Liver (tissue), 9 donors: Measurements from ENCODE around the gene DIP2C. TPM values are rescaled to one million over a fixed set of nuclear protein-coding genes. Genes with fewer than 3 reads are reported as not detected.

Experiments
- DNase-seq: peaks from one replicate; pipeline ENCODE4 v3.0.0-alpha.2; 2017; ENCODE audit warnings: low spot score
- H3K27ac ChIP-seq, 2 donors: one replicate each; pipeline ENCODE4 v1.7.0; 2013; ENCODE audit warnings: inconsistent platforms in 2 of 2, low read length in 2 of 2, control low read depth in 1 of 2, low read depth in 1 of 2, mild to moderate bottlenecking in 1 of 2
- H3K27me3 ChIP-seq, 4 donors: one replicate each; pipeline versions ENCODE4 v1.6.1 to v1.7.0; 2013; ENCODE audit warnings: low read length in 3 of 4, inconsistent platforms in 1 of 4, mild to moderate bottlenecking in 1 of 4, moderate library complexity in 1 of 4; ENCODE audit not compliant: control insufficient read depth in 4 of 4, insufficient read depth in 4 of 4
- H3K36me3 ChIP-seq, 4 donors: one replicate each; pipeline versions ENCODE4 v1.6.1 to v1.7.0; 2013; ENCODE audit warnings: low read length in 3 of 4, mild to moderate bottlenecking in 3 of 4, low read depth in 1 of 4, moderate library complexity in 1 of 4; ENCODE audit not compliant: control insufficient read depth in 4 of 4, insufficient read depth in 3 of 4
- H3K4me1 ChIP-seq, 4 donors: one replicate each; pipeline versions ENCODE4 v1.6.1 to v1.7.0; 2013; ENCODE audit warnings: low read length in 3 of 4, mild to moderate bottlenecking in 3 of 4, moderate library complexity in 1 of 4; ENCODE audit not compliant: control insufficient read depth in 4 of 4, insufficient read depth in 4 of 4
- H3K4me3 ChIP-seq, 3 donors: one replicate each; pipeline versions ENCODE4 v1.6.1 to v1.7.0; 2013; ENCODE audit warnings: low read length in 3 of 3, control low read depth in 1 of 3, low read depth in 1 of 3, mild to moderate bottlenecking in 1 of 3
- H3K9ac ChIP-seq, 2 donors: one replicate each; pipeline ENCODE4 v1.7.0; 2013; ENCODE audit warnings: low read length in 2 of 2, mild to moderate bottlenecking in 2 of 2, moderate library complexity in 2 of 2, control low read depth in 1 of 2, low read depth in 1 of 2
- H3K9me3 ChIP-seq, 4 donors: one replicate each; pipeline versions ENCODE4 v1.6.1 to v1.7.0; 2013; ENCODE audit warnings: low read length in 3 of 4; ENCODE audit not compliant: control insufficient read depth in 4 of 4
- ATF3 ChIP-seq: IDR thresholded peaks from 2 replicates; pipeline ENCODE4 v1.6.1; 2016; ENCODE audit warnings: antibody characterized with exemption
- CTCF ChIP-seq: fragments of 150-350 bp; IDR thresholded peaks from 2 replicates; pipeline ENCODE4 v1.5.1; 2017; ENCODE audit warnings: improper control_type of control experiment, low read depth, low read length; ENCODE audit not compliant: missing input control
- EGR1 ChIP-seq, 2 donors: IDR thresholded peaks; 2 replicates each; pipeline ENCODE4 v1.6.1; 2016 to 2018; ENCODE audit warnings: antibody characterized with exemption in 2 of 2, low read depth in 2 of 2
- FOXA1 ChIP-seq: IDR thresholded peaks from 2 replicates; pipeline ENCODE4 v1.6.1; 2016; ENCODE audit warnings: antibody characterized with exemption
- FOXA2 ChIP-seq: IDR thresholded peaks from 2 replicates; pipeline ENCODE4 v1.6.1; 2016; ENCODE audit warnings: antibody characterized with exemption
- GABPA ChIP-seq, 2 donors: IDR thresholded peaks in 1 of 2; conservative IDR thresholded peaks in 1 of 2; 2 replicates each; pipeline ENCODE4 v1.6.1; 2016; ENCODE audit warnings: antibody characterized with exemption in 2 of 2, mild to moderate bottlenecking in 1 of 2, moderate library complexity in 1 of 2
- HNF4A ChIP-seq, 2 donors: conservative IDR thresholded peaks; 2 replicates each; pipeline ENCODE4 v1.6.1; 2016; ENCODE audit warnings: antibody characterized with exemption in 2 of 2, mild to moderate bottlenecking in 2 of 2
- HNF4G ChIP-seq: IDR thresholded peaks from 2 replicates; pipeline ENCODE4 v1.6.1; 2016; ENCODE audit warnings: antibody characterized with exemption
- JUND ChIP-seq, 2 donors: IDR thresholded peaks; 2 replicates each; pipeline ENCODE4 v1.6.1; 2016; ENCODE audit warnings: antibody characterized with exemption in 2 of 2
- NR2F2 ChIP-seq: IDR thresholded peaks from 2 replicates; pipeline ENCODE4 v1.6.1; 2016; ENCODE audit warnings: antibody characterized with exemption
- RAD21 ChIP-seq, 2 donors: IDR thresholded peaks; 2 replicates each; pipeline ENCODE4 v1.6.1; 2016; ENCODE audit warnings: antibody characterized with exemption in 2 of 2, mild to moderate bottlenecking in 2 of 2
- SP1 ChIP-seq: IDR thresholded peaks from 2 replicates; pipeline ENCODE4 v1.6.1; 2018; ENCODE audit warnings: antibody characterized with exemption, mild to moderate bottlenecking
- TAF1 ChIP-seq: conservative IDR thresholded peaks from 2 replicates; pipeline ENCODE4 v1.6.1; 2016; ENCODE audit warnings: antibody characterized with exemption, mild to moderate bottlenecking
- YY1 ChIP-seq: IDR thresholded peaks from 2 replicates; pipeline ENCODE4 v1.6.1; 2016; ENCODE audit warnings: antibody characterized with exemption, mild to moderate bottlenecking
- ZBTB33 ChIP-seq: IDR thresholded peaks from 2 replicates; pipeline ENCODE4 v1.6.1; 2016; ENCODE audit warnings: antibody characterized with exemption
- WGBS: extraction: QIAGEN DNeasy Blood & Tissue Kit; methylation state at CpG from one replicate; pipeline ENCODE4 v1.1.7; 2013; 5-methylcytosine and 5-hydroxymethylcytosine counted together
- polyA plus RNA-seq, 2 donors: library from polyadenylated mRNA; stranded (reverse) in 1 of 2; unstranded in 1 of 2; fragments of 200-250 nt in 1 of 2; fragments of >200 nt in 1 of 2; fragmentation: Nextera tagmentation in 1 of 2; extraction: Ambion mirVana in 1 of 2; gene quantifications; one replicate each; pipeline versions ENCODE4 v1.2.1 to v1.2.3, GENCODE V29; 2013 to 2015
- total RNA-seq, 2 donors: library from RNA; depleted of rRNA; stranded (reverse); fragments of >200 nt; gene quantifications; one replicate each; pipeline ENCODE4 v1.2.3, GENCODE V29; 2014
- TF ChIP-seq, protein P1 (sequence below): IDR thresholded peaks from 2 replicates; pipeline ENCODE4 v1.6.1; 2016; ENCODE audit warnings: antibody characterized with exemption, mild to moderate bottlenecking
- TF ChIP-seq, protein P2 (sequence below): IDR thresholded peaks from 2 replicates; pipeline ENCODE4 v1.6.1; 2016; ENCODE audit warnings: antibody characterized with exemption
- donor health status: healthy.
- donor health status: healthy.
- donor health status: healthy.
- donor health status: healthy.
- donor health status: healthy.

The DIP2C gene
- total and polyA plus RNA-seq, 4 donors: 4.2 to 12.2 (median 5.7) TPM

- Histone ChIP-seq H3K36me3 (peaks cover 4 to 83% (median 33%) of the 10 kb centered on the region in 4 donors), H3K27ac (no peak overlapping the region), H3K9ac (no peak overlapping the region), H3K4me3 (no peak overlapping the region), H3K4me1 (no peaks in the 10 kb centered on the region), H3K9me3 (no peaks in the 10 kb centered on the region), H3K27me3 (no peaks in the 10 kb centered on the region)
- 95% methylated on average over 8 of the region's 8 CpGs for WGBS
- TF ChIP-seq TAF1 (no peak), NR2F2 (no peak), EGR1 (IDR thresholded peaks at IDR 0.05; ENCODE audit: low read depth in 2 of 2) (no peak), ZBTB33 (no peak), HNF4G (no peak), RAD21 (IDR thresholded peaks at IDR 0.05) (no peak), SP1 (no peak)
- TF ChIP-seq, protein P1, sequence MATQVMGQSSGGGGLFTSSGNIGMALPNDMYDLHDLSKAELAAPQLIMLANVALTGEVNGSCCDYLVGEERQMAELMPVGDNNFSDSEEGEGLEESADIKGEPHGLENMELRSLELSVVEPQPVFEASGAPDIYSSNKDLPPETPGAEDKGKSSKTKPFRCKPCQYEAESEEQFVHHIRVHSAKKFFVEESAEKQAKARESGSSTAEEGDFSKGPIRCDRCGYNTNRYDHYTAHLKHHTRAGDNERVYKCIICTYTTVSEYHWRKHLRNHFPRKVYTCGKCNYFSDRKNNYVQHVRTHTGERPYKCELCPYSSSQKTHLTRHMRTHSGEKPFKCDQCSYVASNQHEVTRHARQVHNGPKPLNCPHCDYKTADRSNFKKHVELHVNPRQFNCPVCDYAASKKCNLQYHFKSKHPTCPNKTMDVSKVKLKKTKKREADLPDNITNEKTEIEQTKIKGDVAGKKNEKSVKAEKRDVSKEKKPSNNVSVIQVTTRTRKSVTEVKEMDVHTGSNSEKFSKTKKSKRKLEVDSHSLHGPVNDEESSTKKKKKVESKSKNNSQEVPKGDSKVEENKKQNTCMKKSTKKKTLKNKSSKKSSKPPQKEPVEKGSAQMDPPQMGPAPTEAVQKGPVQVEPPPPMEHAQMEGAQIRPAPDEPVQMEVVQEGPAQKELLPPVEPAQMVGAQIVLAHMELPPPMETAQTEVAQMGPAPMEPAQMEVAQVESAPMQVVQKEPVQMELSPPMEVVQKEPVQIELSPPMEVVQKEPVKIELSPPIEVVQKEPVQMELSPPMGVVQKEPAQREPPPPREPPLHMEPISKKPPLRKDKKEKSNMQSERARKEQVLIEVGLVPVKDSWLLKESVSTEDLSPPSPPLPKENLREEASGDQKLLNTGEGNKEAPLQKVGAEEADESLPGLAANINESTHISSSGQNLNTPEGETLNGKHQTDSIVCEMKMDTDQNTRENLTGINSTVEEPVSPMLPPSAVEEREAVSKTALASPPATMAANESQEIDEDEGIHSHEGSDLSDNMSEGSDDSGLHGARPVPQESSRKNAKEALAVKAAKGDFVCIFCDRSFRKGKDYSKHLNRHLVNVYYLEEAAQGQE: no peak
- DNase-seq: no peak
Measured at GRCh38 chr10:283140-283479, 406.4 kb downstream of the DIP2C start.

- TF ChIP-seq, protein P2, sequence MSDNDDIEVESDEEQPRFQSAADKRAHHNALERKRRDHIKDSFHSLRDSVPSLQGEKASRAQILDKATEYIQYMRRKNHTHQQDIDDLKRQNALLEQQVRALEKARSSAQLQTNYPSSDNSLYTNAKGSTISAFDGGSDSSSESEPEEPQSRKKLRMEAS: no peak
- TF ChIP-seq GABPA (IDR thresholded peaks at IDR 0.05 in 1 of 2, conservative IDR thresholded peaks at IDR 0.05 in 1 of 2): no peak
- TF ChIP-seq SP1: no peak
- no peak for TF ChIP-seq HNF4G
- TF ChIP-seq ZBTB33: no peak
- no peak for TF ChIP-seq YY1
- no peak for TF ChIP-seq HNF4A (conservative IDR thresholded peaks at IDR 0.05)
- no peak for TF ChIP-seq ATF3
- no peak for TF ChIP-seq RAD21 (IDR thresholded peaks at IDR 0.05)
- no peak for TF ChIP-seq FOXA2
- no peak for TF ChIP-seq CTCF
- no peak for TF ChIP-seq TAF1
- TF ChIP-seq JUND (IDR thresholded peaks at IDR 0.05): no peak
- no peak for TF ChIP-seq FOXA1
- TF ChIP-seq, protein P1: no peak
- 78% methylated on average over 7 of the region's 7 CpGs for WGBS
- Histone ChIP-seq H3K4me3 (no peak overlapping the region), H3K4me1 (no peaks in the 10 kb centered on the region), H3K27ac (no peak overlapping the region), H3K36me3 (peaks cover 4 to 85% (median 34%) of the 10 kb centered on the region in 4 donors), H3K9me3 (no peaks in the 10 kb centered on the region), H3K27me3 (no peaks in the 10 kb centered on the region), H3K9ac (no peak overlapping the region)
- DNase-seq: no peak
Measured at GRCh38 chr10:282294-283139, 407.0 kb downstream of the DIP2C start.
